GM23248 (cell line): ENCODE results near the gene PLCG1.

ENCODE experiments used
- EZH2 ChIP-seq: fragments of 200-600 bp; sonication (generic); IDR thresholded peaks from 2 replicates; pipeline ENCODE4 v1.6.1; 2018; ENCODE audit warnings: antibody characterized with exemption, mild to moderate bottlenecking; ENCODE audit not compliant: insufficient read depth, poor library complexity, severe bottlenecking
- EZH2phosphoT487 ChIP-seq: fragments of 200-600 bp; sonication (generic); IDR thresholded peaks from 2 replicates; pipeline ENCODE4 v1.6.1; 2018; ENCODE audit warnings: antibody characterized with exemption, moderate library complexity, mild to moderate bottlenecking, low read depth; ENCODE audit not compliant: insufficient read depth

DNA sequence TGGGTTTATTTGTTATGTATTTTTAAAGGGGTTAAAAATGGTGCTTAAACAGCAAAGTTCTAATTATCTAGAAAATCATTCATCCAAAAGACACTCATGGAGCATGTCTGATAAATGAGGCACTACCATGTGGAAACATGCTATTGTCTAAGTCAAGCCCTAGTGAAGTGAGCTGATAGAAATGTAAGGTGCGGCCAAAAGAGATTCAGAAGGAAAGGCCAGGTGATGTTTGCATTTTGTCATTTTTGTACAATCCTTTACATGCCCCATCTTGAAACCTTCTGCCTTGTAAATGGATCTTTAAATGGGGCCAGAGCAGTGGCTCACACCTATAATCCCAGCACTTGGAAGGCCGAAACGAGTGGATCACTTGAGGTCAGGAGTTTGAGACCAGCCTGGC lies 77.3 kb downstream of the PLCG1 start:
- TF ChIP-seq EZH2 (no peak), EZH2phosphoT487 (no peak)
